HG03342 (cell line): Measurements from ENCODE around the gene TFEC.
"Not testable (repeated sequence)": the region's sequence is repeated elsewhere in the genome, so short reads cannot be mapped to it uniquely, and the experiment has no call there.

Experiments
- ATAC-seq: cut with Tn5 transposase; IDR thresholded peaks from one replicate; pipeline ENCODE4 v1.9.1; 2021; ENCODE audit warnings: mild to moderate bottlenecking, moderate library complexity; ENCODE audit not compliant: unreplicated experiment

The TFEC gene

DNA sequence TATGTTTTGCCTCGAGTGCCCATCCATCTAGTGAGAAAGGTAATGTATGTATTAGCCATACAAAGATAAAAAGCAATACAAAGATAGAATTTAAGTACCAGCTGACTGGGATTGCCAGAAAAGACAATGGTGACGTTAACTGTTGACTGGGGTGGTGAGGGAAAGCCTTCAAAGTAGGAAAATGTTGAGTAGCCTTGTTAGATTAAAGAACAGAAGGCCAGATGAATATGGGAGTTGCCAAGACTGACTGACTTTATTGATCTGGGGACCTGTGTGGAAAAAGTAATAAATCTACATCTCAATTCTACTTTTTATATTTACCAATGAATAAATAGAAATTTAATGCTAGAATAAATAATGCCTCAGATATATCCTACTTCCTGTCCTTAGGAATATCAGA is 97.7 kb downstream of the TFEC start:
- ATAC-seq: no peak

DNA sequence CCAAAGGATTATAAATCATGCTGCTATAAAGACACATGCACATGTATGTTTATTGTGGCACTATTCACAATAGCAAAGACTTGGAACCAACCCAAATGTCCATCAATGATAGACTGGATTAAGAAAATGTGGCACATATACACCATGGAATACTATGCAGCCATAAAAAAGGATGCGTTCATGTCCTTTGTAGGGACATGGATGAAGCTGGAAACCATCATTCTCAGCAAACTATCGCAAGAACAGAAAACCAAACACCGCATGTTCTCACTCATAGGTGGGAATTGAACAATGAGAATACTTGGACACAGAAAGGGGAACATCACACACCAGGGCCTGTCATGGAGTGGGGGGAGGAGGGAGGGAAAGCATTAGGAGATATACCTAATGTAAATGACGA is 100.4 kb downstream of the TFEC start:
- not testable (repeated sequence) for ATAC-seq

DNA sequence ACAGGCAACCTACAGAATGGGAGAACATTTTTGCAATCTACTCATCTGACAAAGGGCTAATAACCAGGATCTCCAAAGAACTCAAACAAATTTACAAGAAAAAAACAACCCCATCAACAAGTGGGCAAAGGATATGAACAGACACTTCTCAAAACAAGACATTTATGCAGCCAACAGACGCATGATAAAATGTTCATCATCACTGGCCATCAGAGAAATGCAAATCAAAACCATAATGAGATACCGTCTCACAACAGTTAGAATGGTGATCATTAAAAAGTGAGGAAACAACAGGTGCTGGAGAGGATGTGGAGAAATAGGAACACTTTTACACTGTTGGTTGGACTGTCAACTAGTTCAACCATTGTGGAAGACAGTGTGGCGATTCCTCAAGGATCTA is 100.8 kb downstream of the TFEC start:
- not testable (repeated sequence) for ATAC-seq

DNA sequence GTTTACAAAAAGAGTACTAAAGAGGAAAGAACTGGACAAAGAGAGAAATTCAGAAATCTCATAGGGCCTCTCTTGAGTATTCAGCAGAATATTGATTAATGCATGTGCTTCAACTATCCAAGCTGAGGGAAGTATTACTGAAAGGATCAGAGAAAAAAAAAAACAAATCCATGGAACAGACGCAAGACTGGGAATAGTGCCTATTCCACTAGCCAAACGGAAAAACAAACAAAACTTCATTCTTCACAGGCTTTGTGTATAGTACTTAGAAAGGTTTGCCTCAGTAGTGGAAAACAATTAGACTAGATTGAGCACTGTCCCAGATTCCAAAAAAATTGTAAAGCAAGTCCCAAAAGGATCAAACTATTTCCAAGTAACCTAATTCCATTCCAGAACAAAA is 106.2 kb downstream of the TFEC start:
- ATAC-seq: no peak

DNA sequence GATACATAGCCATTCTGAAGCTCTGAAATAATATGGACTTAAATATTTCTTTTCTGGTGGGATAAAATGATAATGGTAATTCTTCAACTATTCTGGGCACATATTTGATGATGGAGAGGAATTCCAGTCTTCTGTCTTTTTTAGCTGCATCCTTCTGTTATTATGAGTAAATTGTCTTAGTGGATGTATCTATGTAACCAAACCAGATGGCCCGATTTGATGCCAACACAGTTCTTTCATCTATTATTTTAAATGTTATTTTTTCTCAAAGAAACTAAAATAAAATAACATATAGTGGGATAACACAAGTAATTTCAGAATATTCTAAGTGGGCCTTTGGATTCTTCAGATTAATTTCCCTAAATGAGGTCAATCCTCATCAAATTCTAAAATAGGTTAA is 110.2 kb downstream of the TFEC start:
- ATAC-seq: no peak

DNA sequence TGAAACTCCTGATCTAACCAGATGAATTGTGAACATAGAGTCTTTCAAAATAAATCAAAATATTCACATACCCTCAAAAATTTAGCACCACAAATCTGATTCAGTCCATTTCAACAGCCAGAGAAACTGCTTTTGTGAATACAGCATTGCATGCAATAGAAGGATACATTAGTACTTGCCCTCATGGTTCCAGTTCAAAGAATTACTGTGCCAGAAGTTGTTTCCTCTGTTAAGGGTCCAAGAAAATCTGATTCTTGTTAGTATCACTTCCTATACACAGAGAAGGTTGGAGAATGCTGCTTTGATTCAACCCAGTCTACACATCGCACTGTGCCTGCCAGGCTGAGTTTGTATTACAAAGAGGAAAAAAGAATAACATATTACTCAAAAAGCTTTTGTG is 115.6 kb downstream of the TFEC start:
- ATAC-seq: no peak

DNA sequence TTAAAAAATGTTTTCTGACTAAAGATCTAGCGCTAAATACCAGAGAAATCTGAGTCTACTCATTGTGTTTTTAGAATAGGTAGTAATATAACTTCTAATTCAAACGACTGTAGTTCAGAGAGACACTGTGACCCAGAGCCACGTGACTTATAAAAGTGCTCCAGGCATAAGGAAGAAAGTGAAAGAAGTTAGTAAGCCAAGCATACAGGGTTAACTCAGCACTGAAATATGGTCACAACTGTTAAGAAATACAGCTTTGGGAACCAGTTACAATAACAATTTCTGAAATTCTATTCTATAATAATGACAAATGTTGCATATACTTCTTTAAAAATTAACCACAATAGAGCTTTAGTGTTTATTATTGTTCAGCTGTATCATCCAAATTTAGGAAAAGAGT is 119.1 kb downstream of the TFEC start:
- no peak for ATAC-seq

DNA sequence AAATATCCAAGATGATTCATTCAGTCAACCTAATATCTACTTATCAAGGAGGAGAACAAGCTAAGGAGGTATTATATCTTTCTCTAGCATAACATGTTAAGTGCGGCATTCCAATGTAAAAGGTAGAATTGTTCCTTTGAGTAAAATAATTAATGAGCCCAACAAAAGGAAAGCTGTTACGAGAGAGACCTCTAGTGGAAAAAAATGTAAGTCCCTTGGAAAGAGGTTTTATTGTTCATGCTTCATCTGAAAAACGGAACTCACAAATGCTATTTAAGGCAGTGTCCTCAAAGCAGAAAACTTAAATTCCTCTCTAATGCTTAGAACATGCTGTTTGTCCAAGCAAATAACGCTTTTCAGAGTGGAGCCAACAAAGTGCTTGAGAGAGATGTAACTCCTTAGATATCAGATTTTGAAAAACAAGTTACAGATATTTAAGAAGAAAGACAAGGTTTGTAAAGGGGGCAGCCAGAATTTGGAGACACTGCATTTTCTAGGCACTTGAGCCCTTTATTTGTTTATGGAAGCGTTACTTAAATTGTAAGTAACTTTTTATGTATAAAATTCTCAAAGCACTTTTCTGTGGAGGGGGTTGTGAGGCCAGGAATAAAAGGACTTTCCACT is 119.9 kb downstream of the TFEC start:
- ATAC-seq: peak; percentile 61

DNA sequence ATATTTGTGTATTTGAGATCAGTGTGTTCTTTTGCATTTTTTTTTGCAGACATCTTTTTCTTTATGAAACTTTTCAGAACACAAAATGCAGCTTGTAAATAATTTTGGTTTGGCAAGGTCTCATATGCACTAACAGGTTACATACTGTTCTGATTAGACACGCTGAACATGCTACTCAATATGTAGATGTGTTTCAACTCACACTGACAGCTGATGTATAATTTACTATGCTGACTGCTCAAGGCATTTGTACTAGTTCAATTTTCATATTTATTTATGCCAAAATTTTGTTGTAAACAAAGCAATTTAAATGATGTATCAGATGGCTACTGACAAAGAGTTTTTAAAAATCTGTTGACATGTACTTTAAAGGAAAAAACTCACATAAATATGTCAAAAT is 123.8 kb downstream of the TFEC start:
- no peak for ATAC-seq

DNA sequence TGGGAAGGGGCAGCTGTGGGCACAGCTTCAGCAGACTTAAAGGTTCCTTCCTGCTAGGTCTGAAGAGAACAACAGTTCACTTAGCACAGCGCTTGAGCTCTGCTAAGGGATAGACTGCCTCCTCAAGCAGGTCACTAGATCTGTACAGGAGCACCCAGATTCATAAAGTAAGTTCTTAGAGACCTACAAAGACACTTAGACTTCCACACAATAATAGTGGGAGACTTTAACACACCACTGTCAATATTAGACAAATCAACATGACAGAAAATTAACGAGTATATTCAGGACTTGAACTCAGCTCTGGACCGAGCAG is 140.9 kb downstream of the TFEC start:
- ATAC-seq: no peak

DNA sequence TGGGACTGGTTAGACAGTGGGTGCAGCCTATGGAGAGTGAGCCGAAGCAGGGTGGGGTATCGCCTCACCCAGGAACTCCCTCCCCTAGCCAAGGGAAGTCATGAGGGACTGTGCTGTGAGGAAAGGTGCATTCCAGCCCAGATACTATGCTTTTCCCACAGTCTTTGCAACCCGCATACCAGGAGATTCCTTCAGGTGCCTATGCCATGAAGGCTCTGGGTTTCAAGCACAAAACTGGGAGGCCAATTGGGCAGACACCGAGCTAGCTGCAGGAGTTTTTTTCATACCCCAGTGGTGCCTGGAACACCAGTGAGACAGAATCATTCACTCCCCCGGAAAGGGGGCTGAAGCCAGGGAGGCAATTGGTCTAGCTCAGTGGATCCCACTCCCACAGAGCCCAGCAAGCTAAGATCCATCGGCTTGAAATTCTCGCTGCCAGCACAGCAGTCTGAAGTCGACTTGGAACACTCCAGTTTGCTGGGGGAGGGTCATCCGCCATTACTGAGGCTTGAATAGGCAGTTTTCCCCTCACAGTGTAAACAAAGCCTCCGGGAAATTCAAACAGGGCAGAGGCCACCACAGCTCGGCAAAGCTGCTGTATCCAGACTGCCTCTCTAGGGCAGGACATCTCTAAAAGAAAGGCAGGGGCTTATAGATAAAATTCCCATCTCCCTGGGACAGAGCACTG is 141.4 kb downstream of the TFEC start:
- ATAC-seq: no peak

DNA sequence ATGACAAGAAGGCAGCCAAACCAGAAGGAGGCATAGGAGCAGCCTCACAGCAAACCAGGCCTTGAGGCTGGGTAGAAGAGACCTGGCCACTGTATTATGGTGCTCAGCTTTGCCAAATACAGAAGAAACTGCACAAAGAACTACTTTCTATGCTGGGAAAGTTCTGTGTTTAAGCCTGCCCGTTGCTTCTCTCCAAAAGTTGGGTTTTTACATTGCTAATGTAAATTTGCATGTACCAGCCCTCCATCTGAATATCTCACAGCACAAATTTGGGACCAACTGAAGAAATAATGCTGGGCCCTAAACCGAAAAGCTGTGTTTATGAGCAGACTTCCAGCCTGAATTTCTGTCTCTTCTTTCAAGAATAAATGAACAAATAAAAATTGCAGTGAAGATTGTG is 145.0 kb downstream of the TFEC start:
- ATAC-seq: no peak
